OCI-M1 (cell line): ENCODE results near the gene OR2C3.
"Not testable (repeated sequence)": the region's sequence is repeated elsewhere in the genome, so short reads cannot be mapped to it uniquely, and the experiment has no call there.

Experiments used
- DNase-seq: peaks from one replicate; lab custom pipeline; 2025; lab: John Stamatoyannopoulos, UW

Gene OR2C3

DNA sequence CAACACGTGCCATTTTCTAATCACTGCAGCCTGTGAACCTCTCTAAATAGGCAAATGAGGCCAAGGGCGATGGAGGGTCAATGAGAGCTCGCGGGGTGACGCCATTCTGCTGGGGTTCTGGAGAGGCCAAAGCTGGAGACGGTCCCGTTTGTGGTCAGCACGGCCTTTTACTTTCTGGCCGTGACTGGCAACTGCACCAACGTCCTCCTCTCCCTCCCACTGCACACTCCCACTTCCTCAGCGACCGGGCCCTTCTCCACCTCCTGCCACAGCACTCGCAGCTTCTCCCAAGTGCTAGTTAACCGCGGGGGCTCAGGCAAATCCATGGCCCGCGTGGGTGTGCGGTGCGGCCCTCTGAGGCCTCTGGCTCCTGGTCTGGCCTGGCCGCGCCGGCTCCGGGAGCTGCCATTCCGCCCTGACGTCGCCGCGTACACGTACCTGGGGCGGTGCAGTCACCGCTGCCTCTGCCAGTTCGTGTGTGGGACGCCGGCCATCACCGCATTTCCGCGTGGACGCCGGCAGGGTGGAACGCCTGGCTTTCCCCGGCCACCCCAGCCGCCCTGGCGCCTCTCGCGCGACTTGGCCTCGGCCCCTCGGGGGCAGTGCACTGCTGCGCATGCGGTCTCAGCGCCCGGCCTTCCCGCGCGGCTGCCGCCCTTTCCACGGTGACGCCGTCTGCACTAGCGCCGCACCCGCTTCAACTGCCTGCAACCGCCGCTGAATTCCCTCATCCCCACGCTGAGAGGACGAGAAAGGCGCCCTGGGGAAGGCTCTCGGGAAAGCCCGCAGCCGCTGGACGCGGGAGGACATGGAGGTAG is 18.2 kb downstream of the OR2C3 start:
- DNase-seq = no peak

GRCh38 chr1:247506831-247507230 is 29.4 kb downstream of the OR2C3 start:
- no peak for DNase-seq

DNA sequence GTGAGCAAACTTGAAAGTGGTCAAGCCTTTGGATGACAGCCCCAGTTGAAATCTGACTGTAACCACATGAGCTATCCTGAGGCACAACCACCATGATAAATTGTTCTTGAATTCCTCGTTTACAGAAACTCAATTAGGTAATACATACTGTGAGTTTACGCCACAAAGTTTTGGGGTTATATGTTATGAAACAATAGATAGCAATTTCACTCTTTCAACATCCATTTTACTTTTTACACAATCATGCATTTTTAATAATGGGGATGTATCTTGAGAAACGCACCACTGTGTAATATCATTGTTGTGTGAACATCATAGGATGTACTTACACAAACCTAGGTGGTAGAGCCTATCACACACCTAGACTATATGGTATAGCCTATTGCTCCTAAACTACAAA is 35.4 kb downstream of the OR2C3 start:
- DNase-seq = no peak

- DNase-seq = no peak
Observed at GRCh38 chr1:247496581-247497285, 39.5 kb downstream of the OR2C3 start.

DNA sequence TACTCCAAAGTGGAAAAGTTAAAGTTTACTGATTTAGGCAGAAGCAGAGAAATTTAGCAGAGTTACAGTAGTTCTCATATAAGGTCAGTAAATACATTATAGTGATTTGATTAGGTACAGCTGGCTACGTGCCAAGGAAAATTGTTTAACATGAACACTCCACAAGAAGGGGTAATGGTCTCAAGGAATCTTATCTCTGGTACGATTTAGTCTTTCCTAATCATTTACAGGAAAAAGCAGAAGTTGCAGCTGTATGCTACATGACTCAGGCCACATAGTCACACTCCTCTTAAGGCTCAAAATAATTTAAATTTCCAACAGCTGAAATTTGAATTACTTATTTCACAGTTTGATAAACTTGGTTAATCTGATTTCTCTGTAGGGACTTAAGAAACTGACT is 41.5 kb downstream of the OR2C3 start:
- peak; percentile 92 for DNase-seq

DNA sequence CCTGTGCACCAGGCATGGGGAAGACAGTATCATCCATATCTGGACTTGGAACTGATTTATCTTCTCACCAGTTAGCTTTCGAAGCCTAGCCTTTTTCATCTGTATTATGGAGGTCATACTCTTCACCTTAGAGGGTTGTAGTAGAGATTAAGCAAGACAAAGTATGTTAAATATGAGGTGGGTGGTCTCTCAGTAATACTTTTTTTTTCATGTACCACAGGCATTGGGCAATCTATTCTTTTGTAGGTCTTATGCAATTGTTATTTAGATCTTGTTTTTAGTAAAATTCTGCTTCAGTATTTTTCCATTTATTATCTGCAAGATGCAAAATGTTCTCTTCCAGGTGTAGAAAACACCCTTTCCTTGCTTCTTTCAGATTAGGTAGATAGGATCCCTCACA is 43.1 kb downstream of the OR2C3 start:
- DNase-seq = no peak

GRCh38 chr1:247491328-247491727 is 44.9 kb downstream of the OR2C3 start:
- DNase-seq = no peak

DNA sequence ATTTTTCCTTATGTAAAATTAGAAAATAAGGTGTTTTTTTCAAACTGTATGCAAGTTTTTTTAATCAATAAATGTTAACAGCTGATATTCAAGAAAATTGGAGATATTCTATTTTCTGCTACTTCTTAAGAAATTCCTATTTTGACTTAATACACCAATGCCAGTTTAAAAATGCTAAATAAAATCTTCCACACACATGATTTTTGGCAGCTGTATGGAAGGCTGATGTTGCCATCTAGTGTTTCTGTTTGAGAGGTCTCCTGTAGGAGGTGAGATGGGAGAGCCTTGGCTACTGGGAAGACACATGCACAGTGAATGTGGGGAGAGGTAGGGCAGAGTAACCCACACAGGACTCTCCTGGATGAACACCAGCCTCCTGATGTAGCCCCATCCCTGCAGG is 49.2 kb downstream of the OR2C3 start:
- DNase-seq = peak; percentile 82

DNA sequence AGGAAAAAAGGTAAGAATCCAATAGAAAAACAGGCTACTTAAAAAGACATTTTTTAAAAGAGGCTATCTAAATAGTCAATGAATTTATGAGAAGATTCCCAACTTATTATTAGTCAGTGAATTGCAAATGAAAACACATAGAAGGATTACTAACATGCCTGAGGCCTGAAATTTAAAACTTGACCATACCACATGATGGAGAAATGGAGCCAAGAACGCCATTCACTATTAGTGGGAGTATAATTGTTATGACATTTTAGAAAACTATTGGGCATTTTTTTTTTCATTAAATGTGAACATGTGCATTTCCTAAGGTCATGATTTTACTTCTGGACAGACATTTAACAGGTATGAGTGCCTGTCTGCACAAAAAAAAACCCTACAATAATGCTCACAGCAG is 53.5 kb downstream of the OR2C3 start:
- DNase-seq = no peak

DNA sequence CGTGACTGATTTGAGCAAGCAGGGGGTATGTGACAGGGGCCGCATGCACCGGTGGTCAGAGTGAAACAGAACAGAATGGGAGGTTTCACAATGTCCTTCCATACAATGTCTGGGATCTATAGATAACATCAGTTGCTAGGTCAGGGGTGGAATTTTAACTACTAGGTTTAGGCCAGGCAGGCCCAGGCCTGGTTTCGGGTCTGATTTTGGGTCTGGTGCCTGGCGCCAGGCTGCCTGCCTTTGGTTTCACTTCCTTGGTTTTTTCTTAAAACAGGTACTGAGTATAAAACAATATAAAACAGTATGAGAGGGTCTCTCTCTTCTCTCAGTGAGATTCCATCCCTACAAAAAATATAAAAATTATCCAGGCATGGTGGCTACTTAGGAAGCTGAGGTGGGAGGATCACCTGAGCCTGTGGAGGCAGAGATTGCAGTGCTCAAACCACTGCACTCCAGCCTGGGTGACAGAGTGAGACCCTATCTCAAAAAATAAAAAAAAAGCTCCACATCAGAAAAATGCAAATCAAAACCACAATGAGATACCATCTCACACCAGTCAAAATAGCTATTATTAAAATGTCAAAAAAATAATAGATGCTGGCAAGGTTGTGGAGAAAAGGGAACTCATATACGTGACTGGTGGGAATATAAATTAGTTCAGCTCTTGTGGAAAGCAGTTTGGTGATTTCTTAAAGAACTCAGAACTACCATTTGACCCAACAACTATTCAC is 59.7 kb downstream of the OR2C3 start:
- not testable (repeated sequence) for DNase-seq

DNA sequence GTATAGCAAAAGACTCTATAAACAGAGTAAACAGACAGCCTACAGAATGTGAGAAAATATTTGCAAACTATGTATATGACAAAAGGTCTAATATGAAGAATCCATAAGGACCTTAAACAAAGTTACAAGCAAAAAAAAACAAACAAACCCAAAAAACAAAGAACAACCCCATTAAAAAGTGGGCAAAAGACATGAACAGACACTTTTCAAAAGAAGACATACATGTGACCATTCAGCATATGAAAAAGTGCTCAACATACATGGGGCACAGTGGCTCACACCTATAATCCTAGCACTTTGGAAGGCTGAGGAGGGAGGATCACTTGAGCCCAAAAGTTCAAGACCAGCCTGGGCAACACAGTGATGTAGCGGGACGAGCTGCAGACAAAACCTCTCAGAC is 60.4 kb downstream of the OR2C3 start:
- DNase-seq = no peak
